ENCODE results near the gene CFAP298. TPM values are rescaled to one million over a fixed set of nuclear protein-coding genes. Genes with fewer than 3 reads are reported as not detected.

Gene CFAP298
- total and polyA plus RNA-seq, 2 of the 13 experiments (the other 11 are each of a cell fraction or from before 2014, with no cell fraction given), result 21.2 to 62.2 TPM

GRCh38 chr21:32569261-32570230, 42.6 kb downstream of the CFAP298 start (continued):
- TF ChIP-seq ZNF331 (CRISPR knock-in tag; IDR thresholded peaks at IDR 0.05) (peak; percentile 19; the same call in 1 of the 2 replicates), ZSCAN9 (CRISPR knock-in tag; IDR thresholded peaks at IDR 0.05; ENCODE audit: borderline replicate concordance) (0 out of 2 replicates have a peak, but pooled peaks have one; percentile 22), GATAD1 (CRISPR knock-in tag; IDR thresholded peaks at IDR 0.05) (peak; percentile 18), ZNF33B (CRISPR knock-in tag; IDR thresholded peaks at IDR 0.05) (peak; percentile 72; the same call in 1 of the 2 replicates), ZNF577 (CRISPR knock-in tag; IDR thresholded peaks at IDR 0.05; ENCODE audit: borderline replicate concordance, low read depth) (no peak), E2F2 (CRISPR knock-in tag; IDR thresholded peaks at IDR 0.05; ENCODE audit: borderline replicate concordance) (peak; percentile 90; the same call in 1 of the 2 replicates), SP1 (IDR thresholded peaks at IDR 0.05) (no peak), SP1 (CRISPR knock-in tag; IDR thresholded peaks at IDR 0.05) (0 out of 2 replicates have a peak, but pooled peaks have one; percentile 42), NFKB2 (CRISPR knock-in tag; IDR thresholded peaks at IDR 0.05; ENCODE audit: borderline replicate concordance) (peak; percentile 78; the same call in 1 of the 2 replicates), HIC2 (CRISPR knock-in tag; IDR thresholded peaks at IDR 0.05; ENCODE audit: low read depth) (peak; percentile 45; the same call in 1 of the 2 replicates), DBP (CRISPR knock-in tag; IDR thresholded peaks at IDR 0.05; ENCODE audit: not compliant biosample characterization) (peak; percentile 47), KMT2B (CRISPR knock-in tag; IDR thresholded peaks at IDR 0.05) (0 out of 2 replicates have a peak, but pooled peaks have one; percentile 25), ZNF556 (CRISPR knock-in tag; IDR thresholded peaks at IDR 0.05; ENCODE audit: borderline replicate concordance) (0 out of 2 replicates have a peak, but pooled peaks have one; percentile 36), THYN1 (CRISPR knock-in tag; IDR thresholded peaks at IDR 0.05; ENCODE audit: borderline replicate concordance, low read depth) (no peak), CREBL2 (CRISPR knock-in tag; IDR thresholded peaks at IDR 0.05; ENCODE audit: borderline replicate concordance) (no peak; the same call in 1 of the 2 replicates), AKNA (CRISPR knock-in tag; IDR thresholded peaks at IDR 0.05; ENCODE audit: borderline replicate concordance) (no peak), ZNF143 (CRISPR knock-in tag; IDR thresholded peaks at IDR 0.05) (no peak), MAX (IDR thresholded peaks at IDR 0.05) (peak; percentile 76), TAF1 (CRISPR knock-in tag; IDR thresholded peaks at IDR 0.05) (peak; percentile 57; the same call in 1 of the 2 replicates)

Measured in HepG2 (cell line).